ENCODE results near the gene SPOCK3. TPM values are rescaled to one million over a fixed set of nuclear protein-coding genes. Genes with fewer than 3 reads are reported as not detected.

SPOCK3 gene
- total RNA-seq, 1 experiment from 2014 or later = 0.24 TPM

DNA sequence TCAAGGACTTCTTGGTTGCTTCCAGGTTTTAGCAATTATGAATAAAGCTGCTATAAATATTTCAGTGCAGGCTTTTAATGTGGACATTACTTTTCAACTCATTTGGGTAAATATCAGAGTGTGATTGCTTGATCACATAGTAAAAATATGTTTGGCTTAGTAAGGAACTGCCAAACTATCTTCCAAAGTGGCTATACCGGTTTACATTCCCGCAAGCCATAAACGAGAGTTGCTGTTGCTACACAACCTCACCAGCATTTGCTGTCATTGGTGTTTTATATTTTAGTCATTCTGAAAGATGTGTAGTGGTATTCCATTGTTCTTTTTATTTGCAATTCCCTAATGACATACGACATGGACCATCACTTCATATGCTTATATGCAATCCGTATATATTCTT lies 30.9 kb upstream of the SPOCK3 start:
- no peak for ATAC-seq
- ChIA-PET CTCF (no interaction called here), POLR2A (no interaction called here)
- TF ChIP-seq ZNF396 (CRISPR knock-in tag; IDR thresholded peaks at IDR 0.05; ENCODE audit: borderline replicate concordance) (no peak), MXD4 (CRISPR knock-in tag; IDR thresholded peaks at IDR 0.05; ENCODE audit: borderline replicate concordance) (no peak), ZNF317 (CRISPR knock-in tag; IDR thresholded peaks at IDR 0.05; ENCODE audit: borderline replicate concordance, low read depth) (no peak)
- no peak for DNase-seq (ENCODE audit: low spot score)
- no peak overlapping the region for H3K4me3 Mint-ChIP-seq
- H3K27me3 Mint-ChIP-seq (ENCODE audit: low read depth) = no peaks in the 10 kb centered on the region
- H3K27ac Mint-ChIP-seq = no peak overlapping the region
- peaks cover 8% of the 10 kb centered on the region for H3K4me1 Mint-ChIP-seq
- no peaks in the 10 kb centered on the region for H3K36me3 Mint-ChIP-seq
- no peaks in the 10 kb centered on the region for H3K9me3 Mint-ChIP-seq

DNA sequence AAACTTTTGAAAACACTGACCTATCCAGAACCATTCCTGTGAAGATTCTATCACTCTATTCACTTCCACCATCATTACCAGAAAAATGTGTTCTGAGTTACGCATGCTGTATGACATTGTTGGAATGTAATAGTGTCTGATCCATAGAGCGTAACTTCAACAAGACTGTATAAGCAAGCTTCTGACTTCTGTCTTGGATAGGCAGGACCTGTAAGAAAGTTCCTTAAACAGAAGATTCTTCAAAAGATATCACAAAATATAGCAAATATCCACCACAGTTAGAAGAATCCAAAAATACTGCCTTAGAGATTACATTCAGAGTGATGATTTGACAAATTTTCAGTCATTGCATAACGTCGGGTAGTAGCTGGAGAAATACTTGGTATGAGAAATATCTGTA lies 14.0 kb upstream of the SPOCK3 start:
- TF ChIP-seq ZMAT4 (CRISPR knock-in tag; IDR thresholded peaks at IDR 0.05) = no peak
- TF ChIP-seq ZNF423 (CRISPR knock-in tag; IDR thresholded peaks at IDR 0.05) = no peak
- no peak for TF ChIP-seq KAT7 (CRISPR knock-in tag; IDR thresholded peaks at IDR 0.05; ENCODE audit: borderline replicate concordance)
- TF ChIP-seq CBFB (CRISPR knock-in tag; IDR thresholded peaks at IDR 0.05; ENCODE audit: low read depth) = no peak
- TF ChIP-seq CREB1 (CRISPR knock-in tag; IDR thresholded peaks at IDR 0.05) = no peak
- POLR2A ChIA-PET = no interaction called here
- Mint-ChIP-seq H3K27me3 (ENCODE audit: low read depth) (no peaks in the 10 kb centered on the region), H3K27ac (no peak overlapping the region), H3K4me3 (no peak overlapping the region), H3K4me1 (no peaks in the 10 kb centered on the region), H3K9me3 (no peaks in the 10 kb centered on the region), H3K36me3 (no peaks in the 10 kb centered on the region)
- CTCF ChIA-PET = no interaction called here
- ATAC-seq (no peak), DNase-seq (ENCODE audit: low spot score) (no peak)

DNA sequence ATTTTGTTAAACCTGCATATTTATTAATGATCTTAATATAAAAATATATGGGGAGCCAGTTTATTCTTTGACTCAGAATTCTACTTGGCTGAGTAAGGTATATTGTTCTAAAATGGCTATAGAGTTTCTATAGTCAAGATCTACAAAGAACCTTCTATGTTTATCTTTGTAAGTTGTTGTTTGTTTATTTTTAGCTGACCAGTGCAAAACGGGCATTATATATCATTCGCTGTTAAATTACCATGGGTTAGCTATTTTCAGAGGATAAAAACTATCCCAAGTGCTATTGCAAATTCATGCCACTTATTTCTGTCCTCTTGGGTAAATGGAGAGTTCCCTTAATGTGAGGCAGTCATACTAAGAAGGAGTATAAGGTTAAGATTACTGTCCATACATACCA lies 5.3 kb upstream of the SPOCK3 start:
- Mint-ChIP-seq H3K36me3 (no peaks in the 10 kb centered on the region), H3K27ac (no peak overlapping the region), H3K27me3 (ENCODE audit: low read depth) (peaks cover 19% of the 10 kb centered on the region), H3K9me3 (no peaks in the 10 kb centered on the region), H3K4me1 (no peaks in the 10 kb centered on the region), H3K4me3 (no peak overlapping the region)
- ChIA-PET CTCF (no interaction called here), POLR2A (no interaction called here)
- TF ChIP-seq RORB (CRISPR knock-in tag; IDR thresholded peaks at IDR 0.05) = no peak
- no peak for TF ChIP-seq USF2 (CRISPR knock-in tag; IDR thresholded peaks at IDR 0.05)
- TF ChIP-seq ESRRA (CRISPR knock-in tag; IDR thresholded peaks at IDR 0.05; ENCODE audit: borderline replicate concordance) = no peak
- no peak for TF ChIP-seq ZNF416 (CRISPR knock-in tag; IDR thresholded peaks at IDR 0.05)
- no peak for TF ChIP-seq AR (CRISPR knock-in tag; IDR thresholded peaks at IDR 0.05)
- TF ChIP-seq IRF2 (CRISPR knock-in tag; IDR thresholded peaks at IDR 0.05; ENCODE audit: borderline replicate concordance, low read depth) = no peak
- TF ChIP-seq SOX15 (CRISPR knock-in tag; IDR thresholded peaks at IDR 0.05) = no peak
- no peak for TF ChIP-seq ZNF232 (CRISPR knock-in tag; IDR thresholded peaks at IDR 0.05)
- TF ChIP-seq OVOL2 (CRISPR knock-in tag; IDR thresholded peaks at IDR 0.05; ENCODE audit: borderline replicate concordance) = no peak
- no peak for TF ChIP-seq ZNF423 (CRISPR knock-in tag; IDR thresholded peaks at IDR 0.05)
- DNase-seq (ENCODE audit: low spot score) = no peak
- no peak for ATAC-seq

- Mint-ChIP-seq H3K4me3 (no peak overlapping the region), H3K27ac (no peak overlapping the region), H3K27me3 (ENCODE audit: low read depth) (peaks cover 33% of the 10 kb centered on the region), H3K4me1 (peaks cover 3% of the 10 kb centered on the region; the same call in 1 of the 2 replicates), H3K36me3 (no peaks in the 10 kb centered on the region), H3K9me3 (no peaks in the 10 kb centered on the region)
- ChIA-PET CTCF (no interaction called here), POLR2A (no interaction called here)
- DNase-seq (ENCODE audit: low spot score) (no peak), ATAC-seq (no peak)
- no peak for TF ChIP-seq PRDM15 (CRISPR knock-in tag; IDR thresholded peaks at IDR 0.05)
- no peak for TF ChIP-seq E2F1 (CRISPR knock-in tag; IDR thresholded peaks at IDR 0.05)
- TF ChIP-seq USF2 (CRISPR knock-in tag; IDR thresholded peaks at IDR 0.05) = no peak
- no peak for TF ChIP-seq CREM (CRISPR knock-in tag; IDR thresholded peaks at IDR 0.05)
These were observed 3.9 kb upstream of the SPOCK3 start for GRCh38 chr4:167238226-167238625.

All from WTC11 (cell line).